Prostate gland (tissue), 2 donors: ENCODE results near the gene KIF21A. TPM values are rescaled to one million over a fixed set of nuclear protein-coding genes. Genes with fewer than 3 reads are reported as not detected.

Experiments used
- DNase-seq: peaks from one replicate; pipeline ENCODE4 v3.0.0-alpha.2; 2019; ENCODE audit warnings: low spot score
- H3K27ac ChIP-seq, 2 donors: fragments of 200-600 bp; sonication (generic); 2 replicates each; pipeline ENCODE4 v1.5.1; 2017 to 2019
- H3K27me3 ChIP-seq: fragments of 200-600 bp; sonication (generic); replicated peaks from 2 replicates; pipeline ENCODE4 v1.5.1; 2019; ENCODE audit not compliant: insufficient read depth
- H3K36me3 ChIP-seq, 2 donors: fragments of 200-600 bp; sonication (generic); 1 replicate in 1 of 2; 2 replicates in 1 of 2; pipeline versions ENCODE4 v1.5.1 to v1.8.1; 2017 to 2019
- H3K4me1 ChIP-seq: fragments of 200-600 bp; sonication (generic); replicated peaks from 2 replicates; pipeline ENCODE4 v1.5.1; 2019
- H3K4me3 ChIP-seq, 2 donors: fragments of 200-600 bp; sonication (generic); 2 replicates each; pipeline ENCODE4 v1.5.1; 2017 to 2019
- H3K9me3 ChIP-seq: fragments of 200-600 bp; sonication (generic); 2 replicates; pipeline ENCODE4 v1.5.1; 2017
- CTCF ChIP-seq, 4 experiments: fragments of 200-600 bp in 2 of 4; fragments of 450-650 bp in 2 of 4; sonication (generic) in 2 of 4; IDR thresholded peaks; 1 replicate in 3 of 4; 2 replicates in 1 of 4; pipeline ENCODE4 v1.5.1; 2016 to 2019; ENCODE audit warnings: antibody characterized with exemption in 4 of 4, mild to moderate bottlenecking in 2 of 4, moderate library complexity in 2 of 4
- POLR2A ChIP-seq: fragments of 450-650 bp; IDR thresholded peaks from one replicate; pipeline ENCODE4 v1.6.1; 2016; ENCODE audit warnings: antibody characterized with exemption, mild to moderate bottlenecking
- POLR2AphosphoS5 ChIP-seq: sonication (generic); formaldehyde crosslinking; IDR thresholded peaks from one replicate; pipeline ENCODE4 v1.6.1; 2017; ENCODE audit warnings: antibody characterized with exemption
- WGBS: methylation state at CpG from one replicate; pipeline ENCODE4 v1.1.5; 2018; 5-methylcytosine and 5-hydroxymethylcytosine counted together
- intact Hi-C: fragments of 100-400 bp; cut with DNase I; formaldehyde crosslinking; loops from one replicate; pipeline ENCODE4 v1.14.2; 2022
- total RNA-seq, 2 donors: library from RNA; depleted of rRNA; stranded (reverse); fragments of >200 nt; gene quantifications; one replicate each; pipeline ENCODE4 v1.1.0, GENCODE V29; 2016

KIF21A gene
- total RNA-seq, 2 donors from 2014 or later = 36.2 to 57.9 TPM

GRCh38 chr12:39440101-39440500 is 2.8 kb downstream of the KIF21A start:
- intact Hi-C loops = no loop called here
- H3K4me1 ChIP-seq = no peaks in the 10 kb centered on the region
- DNase-seq = no peak

GRCh38 chr12:39435531-39435930 is 7.4 kb downstream of the KIF21A start:
- Histone ChIP-seq H3K9me3 (no peaks in the 10 kb centered on the region), H3K4me1 (no peaks in the 10 kb centered on the region), H3K27ac (no peak overlapping the region), H3K4me3 (no peak overlapping the region), H3K36me3 (no peaks in the 10 kb centered on the region), H3K27me3 (no peaks in the 10 kb centered on the region)
- intact Hi-C loops = no loop called here
- TF ChIP-seq CTCF (IDR thresholded peaks at IDR 0.05) = no peak
- TF ChIP-seq POLR2A = no peak
- TF ChIP-seq POLR2AphosphoS5 = no peak
- WGBS = 92% methylated on average over 3 of the region's 3 CpGs
- DNase-seq = no peak

More at GRCh38 chr12:39440101-39440500, 2.8 kb downstream of the KIF21A start:
- Histone ChIP-seq H3K36me3 (no peaks in the 10 kb centered on the region), H3K9me3 (no peaks in the 10 kb centered on the region), H3K4me3 (no peak overlapping the region), H3K27me3 (no peaks in the 10 kb centered on the region), H3K27ac (no peak overlapping the region)
- no peak for TF ChIP-seq POLR2AphosphoS5
- TF ChIP-seq POLR2A = no peak
- TF ChIP-seq CTCF (IDR thresholded peaks at IDR 0.05) = no peak
- WGBS = 100% methylated on average over 1 of the region's 1 CpG

GRCh38 chr12:39431797-39432196 is 11.1 kb downstream of the KIF21A start:
- Histone ChIP-seq H3K36me3 (no peaks in the 10 kb centered on the region), H3K27ac (no peak overlapping the region), H3K4me3 (no peak overlapping the region), H3K27me3 (no peaks in the 10 kb centered on the region), H3K4me1 (no peaks in the 10 kb centered on the region), H3K9me3 (no peaks in the 10 kb centered on the region)
- DNase-seq = no peak
- 80% methylated on average over 1 of the region's 1 CpG for WGBS
- TF ChIP-seq POLR2A = no peak
- no peak for TF ChIP-seq CTCF (IDR thresholded peaks at IDR 0.05)
- TF ChIP-seq POLR2AphosphoS5 = no peak
- intact Hi-C loops = no loop called here

GRCh38 chr12:39431002-39431796 is 11.7 kb downstream of the KIF21A start:
- Histone ChIP-seq H3K27me3 (no peaks in the 10 kb centered on the region), H3K27ac (no peak overlapping the region), H3K4me3 (no peak overlapping the region), H3K36me3 (no peaks in the 10 kb centered on the region), H3K4me1 (no peaks in the 10 kb centered on the region), H3K9me3 (no peaks in the 10 kb centered on the region)
- no peak for TF ChIP-seq CTCF (IDR thresholded peaks at IDR 0.05)
- no peak for TF ChIP-seq POLR2A
- no peak for TF ChIP-seq POLR2AphosphoS5
- WGBS = 75% methylated on average over 3 of the region's 3 CpGs
- DNase-seq = no peak
- intact Hi-C loops = no loop called here

- H3K27ac ChIP-seq = no peak overlapping the region
- H3K9me3 ChIP-seq = no peaks in the 10 kb centered on the region
- no peaks in the 10 kb centered on the region for H3K4me1 ChIP-seq
- intact Hi-C loops = no loop called here
- H3K27me3 ChIP-seq = no peaks in the 10 kb centered on the region
- no peak overlapping the region for H3K4me3 ChIP-seq
- 69% methylated on average over 2 of the region's 2 CpGs for WGBS
- H3K36me3 ChIP-seq = no peaks in the 10 kb centered on the region
- no peak for DNase-seq
- TF ChIP-seq CTCF (IDR thresholded peaks at IDR 0.05) (no peak), POLR2AphosphoS5 (no peak), POLR2A (no peak)
Measured at GRCh38 chr12:39429809-39430208, 13.1 kb downstream of the KIF21A start.
